Renal cortex interstitium (tissue), 11 donors: ENCODE measurements around the gene KCNK7. TPM values are rescaled to one million over a fixed set of nuclear protein-coding genes. Genes with fewer than 3 reads are reported as not detected.

ENCODE experiments used
- DNase-seq, 11 donors: peaks; one replicate each; pipeline ENCODE4 v3.0.0-alpha.2; 2013; ENCODE audit warnings: low read depth in 9 of 11, low spot score in 4 of 11; ENCODE audit errors: extremely low read depth in 1 of 11
- polyA plus RNA-seq, 3 donors: library from polyadenylated mRNA; unstranded; fragments of 120-200 nt; gene quantifications; one replicate each; pipeline ENCODE4 v1.2.1, GENCODE V29; 2013; ENCODE audit not compliant: insufficient read length in 3 of 3

The KCNK7 gene
- polyA plus RNA-seq, 3 donors = 0.30 to 0.39 (median 0.33) TPM

DNA sequence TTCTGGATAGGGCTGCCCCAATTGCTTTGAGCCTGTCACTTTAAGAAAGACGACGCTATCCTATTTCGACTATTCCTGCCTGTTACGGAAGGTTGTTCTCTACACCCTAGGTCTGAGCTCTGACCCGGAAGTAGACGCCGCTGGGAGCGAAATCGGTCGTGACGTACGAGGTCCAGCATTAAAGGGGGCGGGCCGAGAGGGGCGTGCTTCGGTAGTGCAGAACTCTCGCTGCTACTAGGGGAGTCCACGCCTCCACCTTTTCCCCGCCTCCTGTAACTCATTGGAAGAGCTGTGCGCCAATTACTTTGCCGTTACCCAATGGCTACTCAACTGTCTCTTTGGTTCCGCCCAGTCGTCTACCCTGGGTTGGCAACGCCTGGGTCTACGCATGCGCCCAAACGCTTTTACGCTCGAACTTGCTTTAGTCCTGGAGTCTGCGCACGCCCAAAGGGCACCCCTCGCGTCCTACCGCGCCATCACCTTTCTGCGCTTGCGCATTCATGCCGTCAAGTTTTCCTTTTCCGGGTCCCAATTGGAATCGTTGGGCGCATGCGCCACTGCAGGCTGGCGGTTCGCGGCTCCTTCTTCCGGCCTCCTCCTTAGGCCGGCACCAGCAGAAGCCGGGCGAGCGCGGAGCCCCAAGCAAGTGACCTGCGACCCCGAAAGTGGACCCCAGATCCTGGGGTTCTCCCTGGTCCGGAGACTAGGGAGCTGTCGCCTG is 19.8 kb upstream of the KCNK7 start, which contains the start of gene PCNX3:
Gene PCNX3, plus strand, starts transcription at position 548 of the 721 bp plus-strand sequence. CDS start 536 bp downstream, outside the sequence.
- DNase-seq = peak; percentile 100

DNA sequence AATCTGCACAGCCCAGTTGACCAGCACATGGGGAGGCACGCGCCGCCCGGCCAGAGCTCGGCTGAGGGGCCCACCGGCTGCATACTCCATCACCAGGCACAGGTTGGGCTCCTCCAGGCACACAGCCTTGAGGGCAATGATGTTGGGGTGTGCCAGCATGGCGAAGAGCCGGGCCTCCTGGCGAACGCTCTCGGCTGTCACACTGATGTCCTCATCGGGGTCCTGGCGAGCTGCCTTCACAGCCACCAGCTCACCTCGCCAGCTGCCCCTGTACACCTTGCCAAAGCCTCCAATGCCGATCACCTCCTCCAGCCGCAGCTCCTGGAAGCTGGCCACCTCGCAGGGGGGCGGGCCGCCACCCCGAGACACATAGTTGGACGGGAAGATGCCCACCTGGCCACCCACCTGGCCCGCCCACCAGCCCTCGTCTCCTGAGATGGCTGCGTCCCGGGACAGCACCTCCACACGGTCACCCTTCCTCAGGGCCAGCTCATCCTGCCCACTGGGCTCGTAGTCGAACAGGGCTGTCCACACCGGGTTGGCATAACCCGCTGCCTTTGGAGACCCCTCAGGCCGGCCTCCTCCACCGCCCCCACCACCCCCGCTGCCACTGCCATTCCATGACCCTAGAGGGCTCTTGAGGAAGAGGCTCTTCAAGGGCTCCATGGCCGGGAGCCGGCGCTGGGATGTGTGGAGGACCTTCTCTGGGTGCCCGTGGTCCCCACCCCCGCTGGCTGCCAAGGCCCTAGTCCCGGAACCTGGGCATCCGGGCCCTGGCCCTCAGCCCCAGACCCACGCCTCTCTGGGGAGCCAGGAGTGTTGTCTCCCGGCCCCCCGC is 17.7 kb upstream of the KCNK7 start:
- no peak for DNase-seq

DNA sequence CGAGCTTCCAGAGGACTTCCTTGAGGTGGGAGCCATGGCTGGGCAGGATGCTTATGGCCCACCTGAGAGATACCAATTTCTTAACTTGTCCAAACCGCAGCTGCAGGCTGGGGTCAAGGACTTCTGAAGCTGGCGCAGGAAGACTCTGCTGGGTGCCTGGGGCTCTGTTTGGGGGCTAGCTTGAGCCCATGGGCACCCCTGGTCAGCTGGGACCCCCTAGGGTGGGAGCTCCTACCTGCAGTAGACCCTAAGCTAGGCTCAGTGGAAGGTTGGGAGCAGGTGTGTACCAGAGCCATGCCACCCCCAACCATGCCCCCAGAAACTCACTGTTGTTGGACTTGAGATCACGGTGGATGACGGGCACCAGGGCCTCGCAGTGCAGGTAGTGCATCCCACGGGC is 17.1 kb upstream of the KCNK7 start:
- no peak for DNase-seq

DNA sequence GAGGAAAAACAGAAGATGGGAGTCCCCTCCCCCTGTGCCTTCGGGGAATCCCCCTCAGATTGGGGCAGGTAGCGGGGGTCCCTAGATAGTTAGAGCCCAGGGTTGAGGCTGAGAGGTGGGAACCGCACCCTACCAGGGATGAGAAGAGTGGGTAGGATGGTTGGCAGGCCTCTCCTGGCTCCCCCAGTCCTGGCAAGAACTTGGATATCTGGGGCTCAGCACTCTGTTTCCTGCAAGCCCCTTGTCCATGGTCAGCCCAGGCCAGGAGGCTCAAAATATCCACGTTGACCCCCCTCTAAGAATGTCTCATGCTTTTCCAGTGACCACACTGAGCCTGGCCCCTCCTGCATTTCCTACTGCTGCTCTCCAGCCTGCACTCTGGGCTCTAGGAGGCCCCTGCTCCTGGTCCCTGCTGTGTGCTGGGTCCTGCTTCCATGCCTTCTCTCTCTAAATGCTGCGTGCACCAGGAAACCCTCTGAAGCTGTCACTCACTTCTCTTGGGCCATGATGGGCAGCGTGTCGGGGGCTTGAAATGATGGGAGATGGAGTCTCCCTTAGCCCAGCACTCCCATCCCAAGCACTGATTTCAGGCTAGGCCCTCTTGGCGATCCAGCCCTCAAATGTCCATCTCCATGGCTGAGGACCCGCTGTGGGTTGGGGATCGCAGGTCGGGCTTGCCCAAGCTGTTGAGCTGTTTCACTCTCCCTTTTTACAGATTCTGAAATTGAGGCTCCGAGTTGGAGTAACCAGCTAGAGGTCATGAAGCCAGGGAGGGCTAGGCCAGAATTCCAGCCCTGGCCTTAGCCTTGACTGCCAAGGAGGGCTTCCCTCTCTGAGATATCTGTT is 16.4 kb upstream of the KCNK7 start:
- DNase-seq = no peak

DNA sequence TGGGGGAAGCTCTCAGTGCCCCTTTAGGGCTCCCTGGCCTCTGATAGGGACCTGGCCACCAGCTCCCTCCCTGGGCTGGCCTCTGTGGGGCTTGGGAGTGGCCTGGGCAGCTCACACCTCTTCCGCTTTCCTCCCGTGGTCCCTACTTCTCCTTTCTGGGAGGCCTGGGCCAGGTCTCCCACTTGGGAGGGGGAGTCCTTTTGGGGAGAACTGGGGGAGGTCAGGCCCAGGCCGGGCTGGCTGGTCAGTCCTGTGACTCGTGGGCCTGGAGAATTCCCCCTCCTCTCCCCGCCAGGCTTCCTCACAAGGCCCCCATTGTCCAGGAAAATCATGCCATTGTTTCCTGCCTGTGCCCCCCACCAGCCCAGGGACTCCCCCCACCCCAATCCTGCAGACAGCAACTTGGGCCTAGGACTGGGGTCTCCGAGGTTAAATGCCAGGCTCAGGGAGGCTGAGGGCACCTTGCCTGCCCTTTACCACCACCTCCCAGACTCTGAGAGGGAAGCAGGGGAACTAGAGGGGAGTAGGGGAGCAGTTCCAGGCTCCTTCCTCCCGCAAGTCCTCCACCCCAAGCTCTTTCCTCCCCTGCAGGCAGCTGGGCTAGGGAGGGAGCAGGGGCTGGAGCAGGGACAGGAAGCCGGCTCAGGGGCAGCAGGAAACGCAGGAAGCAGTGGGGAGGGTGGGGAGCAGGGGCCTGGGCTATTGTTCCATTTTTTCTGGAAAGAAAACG is 15.6 kb upstream of the KCNK7 start:
- DNase-seq = no peak

DNA sequence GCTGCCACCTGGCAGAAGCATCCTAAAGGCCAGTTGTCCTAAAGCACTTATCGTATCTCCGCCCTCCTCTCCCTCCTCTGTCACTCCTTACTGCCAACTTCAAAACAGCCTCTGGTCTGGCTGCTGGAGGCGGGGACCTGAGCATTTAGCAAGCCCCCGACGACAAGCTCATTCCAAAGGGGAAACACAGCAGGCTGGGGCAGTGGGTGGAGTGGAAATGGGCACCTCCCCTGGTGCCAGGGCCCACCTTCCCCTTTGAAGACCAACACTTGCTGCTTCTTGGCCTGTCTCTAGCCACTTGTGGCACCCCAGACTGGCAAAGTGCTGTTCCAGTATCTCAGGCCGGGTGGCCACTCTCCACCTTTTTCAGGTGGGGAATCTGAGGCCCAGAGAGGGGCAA is 14.8 kb upstream of the KCNK7 start:
- DNase-seq = no peak

DNA sequence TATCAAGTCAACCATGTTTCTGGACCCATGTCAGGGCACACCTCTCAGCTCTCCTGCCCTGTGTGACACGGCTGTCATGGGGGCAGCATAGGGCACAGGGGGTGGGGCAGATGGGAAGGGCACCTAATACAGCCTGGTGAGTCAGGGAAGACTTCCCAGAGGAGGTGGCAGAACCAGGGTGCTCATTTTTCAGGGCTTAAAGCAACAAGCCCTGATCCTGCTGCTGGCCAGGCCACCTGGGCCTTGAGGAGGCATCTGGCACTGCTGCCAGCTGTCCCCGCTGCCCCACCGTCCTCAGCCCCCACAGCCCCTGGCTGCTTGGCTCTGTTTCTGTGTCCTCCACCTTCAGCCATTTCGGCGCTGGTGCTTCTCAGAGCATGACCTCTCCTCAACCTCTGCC is 14.1 kb upstream of the KCNK7 start:
- DNase-seq = no peak

DNA sequence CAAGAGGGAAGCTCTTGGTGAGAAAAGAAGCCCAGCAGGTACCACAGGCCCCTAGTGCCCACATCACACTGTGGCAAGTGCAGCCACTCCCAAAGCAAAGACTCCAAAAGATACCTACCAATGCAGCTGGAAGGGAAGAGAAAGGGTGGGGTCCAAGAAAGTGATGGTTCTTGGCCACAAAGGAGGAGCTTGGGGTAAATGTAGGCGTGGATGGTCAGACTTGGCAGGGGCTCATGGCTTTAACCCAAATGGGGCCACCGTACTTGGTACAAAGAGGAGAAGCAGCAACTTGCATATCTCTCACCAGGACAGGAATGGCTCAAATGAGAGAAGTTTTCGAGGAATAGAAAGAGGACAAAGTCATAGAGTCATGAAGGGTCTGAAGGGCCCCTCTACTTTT is 13.6 kb upstream of the KCNK7 start:
- DNase-seq = no peak

DNA sequence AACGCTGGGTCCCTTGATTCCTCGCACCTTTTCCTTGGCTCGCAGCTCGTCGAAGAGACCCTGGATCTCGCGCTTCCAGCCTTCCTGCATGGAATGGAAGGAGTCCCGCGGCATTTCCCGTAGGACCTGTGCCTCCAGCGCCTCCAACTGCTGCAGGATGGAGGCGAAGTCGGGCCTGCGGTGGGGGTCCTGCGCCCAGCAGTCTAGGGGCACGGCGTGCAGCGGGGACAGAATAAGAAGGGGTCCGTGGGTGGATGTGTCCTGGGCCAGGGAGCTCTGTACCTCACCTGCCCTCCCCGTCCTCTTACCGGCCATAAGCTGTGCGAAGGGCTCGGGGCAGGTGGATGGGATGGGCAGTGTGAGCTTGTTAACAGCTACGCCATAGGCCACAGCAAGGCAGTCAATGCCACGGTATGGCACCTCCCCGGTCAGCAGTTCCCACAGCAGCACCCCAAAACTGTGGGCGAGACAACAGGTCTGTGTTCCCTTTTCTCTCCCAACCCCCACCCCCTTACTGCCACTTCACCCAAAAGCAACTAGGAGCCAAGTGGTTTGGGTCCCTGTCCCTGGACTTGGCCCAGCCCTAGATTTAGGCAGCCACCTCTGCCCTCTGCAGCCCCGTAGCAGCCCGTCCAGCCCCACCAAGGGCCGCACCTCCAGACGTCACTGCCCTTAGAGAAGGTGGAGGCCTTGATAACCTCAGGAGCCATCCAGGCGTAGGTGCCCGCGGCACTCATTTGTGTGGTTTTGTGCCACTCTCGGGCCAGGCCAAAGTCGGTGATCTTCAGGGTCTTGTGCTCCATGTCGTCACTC is 12.2 kb upstream of the KCNK7 start:
- no peak for DNase-seq

DNA sequence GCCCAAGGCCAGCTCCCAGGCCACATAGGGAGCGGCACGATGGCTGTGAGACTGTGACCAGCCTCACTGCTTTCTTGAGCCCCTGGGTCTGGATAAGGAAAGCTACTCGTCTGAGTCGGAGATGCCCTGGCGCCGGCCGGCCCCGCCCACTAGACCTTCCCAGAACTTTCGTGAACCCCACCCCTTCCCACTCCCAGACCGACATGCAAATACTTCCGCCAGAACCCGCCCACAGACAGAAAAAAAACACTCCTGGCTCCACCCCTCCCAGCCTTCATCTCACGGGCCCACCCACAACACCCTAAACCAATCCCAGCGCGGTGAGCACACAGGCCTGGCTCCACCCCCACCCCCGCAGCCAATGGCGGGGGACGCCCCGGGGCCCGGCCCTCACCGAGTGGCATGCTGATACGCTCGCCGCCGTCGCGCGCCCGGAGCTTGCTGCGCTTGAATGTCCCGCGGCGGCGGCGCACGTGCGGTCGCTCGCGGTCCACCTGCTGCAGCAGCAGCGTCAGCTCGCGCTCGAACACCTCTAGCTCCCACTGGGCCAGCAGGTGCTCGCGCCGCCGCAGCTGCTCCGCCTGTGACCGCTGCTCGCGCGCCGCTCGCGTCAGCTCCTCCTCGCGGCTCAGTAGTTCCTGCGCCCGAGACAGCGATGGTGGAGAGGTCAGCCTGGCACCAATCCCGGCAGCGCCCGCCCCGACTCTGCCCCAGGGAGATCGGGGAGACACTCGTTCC is 11.4 kb upstream of the KCNK7 start:
- peak; percentile 75 to 95 (median 92) for DNase-seq

DNA sequence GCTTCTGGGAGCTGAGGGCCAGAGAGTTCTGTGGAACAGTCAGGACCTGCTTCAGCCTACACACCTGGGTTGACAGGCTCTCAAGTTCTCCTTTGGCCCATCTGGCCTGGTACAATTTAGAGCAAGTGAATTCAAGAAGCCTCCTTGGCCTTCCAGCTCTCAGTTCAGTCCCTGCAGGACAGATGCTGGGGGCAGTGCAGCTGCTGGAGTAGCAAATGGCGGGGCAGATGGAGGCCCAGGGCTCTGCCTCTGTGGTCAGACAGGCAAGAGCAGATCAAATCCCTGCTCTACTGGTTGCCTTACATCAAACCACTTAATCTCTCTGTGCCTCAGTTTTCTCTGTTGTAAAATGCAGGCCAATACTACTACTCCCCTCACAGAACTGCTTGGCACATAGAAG is 8.7 kb upstream of the KCNK7 start:
- no peak for DNase-seq

DNA sequence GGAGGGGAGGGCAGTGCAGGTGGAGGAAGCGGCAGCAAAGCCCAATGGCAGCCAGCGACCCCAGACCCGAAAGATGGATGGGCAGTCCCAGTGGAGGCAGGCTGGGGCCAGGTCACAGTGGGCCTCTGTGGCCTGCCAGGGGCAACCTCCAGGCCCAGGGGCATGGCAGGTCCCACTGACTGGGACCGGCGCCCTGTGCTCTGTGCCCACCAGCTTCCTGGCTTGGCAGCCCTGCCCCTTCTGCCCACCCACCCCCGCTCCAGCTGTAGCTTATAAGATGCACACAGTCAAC is 4.3 kb upstream of the KCNK7 start:
- DNase-seq = no peak

DNA sequence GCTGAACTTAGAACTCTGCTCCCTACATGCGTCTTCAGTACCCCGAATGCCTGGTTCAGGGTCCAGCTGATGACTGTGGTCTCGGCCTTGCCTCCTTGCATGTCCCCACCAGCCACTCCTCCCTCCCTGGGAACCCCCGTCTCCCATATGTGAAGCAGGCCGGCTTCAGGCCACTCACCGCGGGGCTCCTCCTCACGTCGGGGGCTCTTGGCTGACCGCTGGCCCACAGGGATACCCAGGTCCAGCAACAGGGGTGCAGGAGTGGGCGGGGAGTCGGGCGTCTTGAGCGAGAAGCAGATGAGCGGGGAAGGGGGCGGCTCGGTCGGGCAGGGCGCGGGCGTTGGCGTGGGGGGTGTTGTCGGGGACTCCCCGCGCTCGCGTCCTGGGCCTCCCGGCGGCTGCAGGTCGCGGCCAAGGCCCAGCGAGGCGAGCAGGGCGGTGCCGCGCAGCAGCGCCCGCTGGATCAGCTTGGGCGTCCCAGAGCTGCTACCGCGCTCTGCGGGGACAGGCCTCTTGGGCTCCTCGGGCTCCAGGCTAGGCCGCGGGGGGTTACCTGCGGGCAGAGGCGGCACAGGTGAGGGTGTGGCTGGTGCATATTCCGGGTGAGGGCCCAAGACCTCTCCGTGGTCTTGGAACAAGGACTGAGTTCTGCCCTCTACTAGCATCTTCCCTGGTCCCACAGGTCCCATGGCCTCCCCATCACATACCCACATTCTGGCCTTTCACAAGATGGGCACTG is 3.8 kb upstream of the KCNK7 start:
- no peak for DNase-seq

DNA sequence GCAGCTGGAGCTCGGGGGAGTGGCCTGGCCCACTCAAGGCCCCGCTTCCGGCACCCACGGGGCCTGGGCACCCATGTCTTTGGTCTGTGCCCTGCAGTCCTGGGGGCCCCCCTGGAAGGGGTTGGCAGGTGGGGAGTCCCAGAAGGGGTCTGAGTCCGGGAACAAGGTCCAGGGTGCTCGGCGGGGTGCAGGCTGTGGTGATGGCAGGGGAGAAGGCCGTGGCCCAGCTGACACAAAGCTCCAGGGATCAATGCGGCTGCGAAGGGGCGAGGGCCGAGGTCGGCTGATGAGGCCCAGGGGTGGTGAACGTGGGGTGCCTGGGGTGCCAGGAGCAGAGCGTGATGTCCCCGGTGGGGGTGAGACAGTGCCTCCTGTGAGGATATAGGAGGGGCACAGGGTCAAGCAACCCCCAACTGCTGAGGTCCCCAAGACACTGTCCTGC is 2.7 kb upstream of the KCNK7 start:
- DNase-seq = no peak

DNA sequence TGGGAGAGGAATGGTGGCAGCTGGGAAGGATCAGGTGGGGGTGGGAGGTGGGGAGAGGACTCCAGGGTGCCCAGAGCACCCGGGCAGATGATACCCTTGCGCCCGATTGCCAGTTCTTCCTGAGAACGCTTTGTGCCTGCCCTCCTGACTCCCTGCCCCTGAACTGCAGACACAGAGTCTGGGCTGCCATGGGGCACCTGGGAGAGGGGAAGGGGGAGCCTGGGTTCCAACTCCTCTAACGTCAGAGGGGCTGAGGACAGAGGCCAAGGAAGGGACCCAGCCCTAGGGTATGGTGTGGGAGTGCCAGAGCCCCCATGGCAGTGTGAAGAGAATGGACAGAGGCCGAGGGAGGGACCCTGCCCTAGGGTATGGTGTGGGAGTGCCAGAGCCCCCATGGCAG is 920 bp upstream of the KCNK7 start:
- no peak for DNase-seq

DNA sequence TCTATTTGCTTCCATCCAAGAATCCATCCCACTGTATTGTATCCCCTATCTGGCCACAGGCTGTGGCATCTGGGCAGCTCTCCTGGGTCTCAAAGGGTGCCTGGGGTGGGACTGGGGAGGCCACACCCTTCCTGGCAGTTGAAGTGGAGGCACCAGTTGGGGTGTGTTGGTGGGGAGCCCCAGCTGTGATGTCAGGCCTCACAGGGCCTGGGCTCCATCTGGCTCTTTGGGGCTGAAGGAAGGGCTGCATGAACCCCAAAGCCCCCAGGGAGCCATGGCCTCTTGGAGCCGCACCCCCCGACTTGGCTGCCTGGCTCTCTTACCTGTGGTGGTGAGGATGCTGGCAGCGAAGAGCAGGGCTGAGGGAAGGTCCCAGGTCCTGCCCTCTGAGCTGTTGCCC is 469 bp downstream of the KCNK7 start:
- no peak for DNase-seq
